ENCODE data around the gene MCEE. TPM values are rescaled to one million over a fixed set of nuclear protein-coding genes. Genes with fewer than 3 reads are reported as not detected.

Gene MCEE
- total and polyA plus RNA-seq, 4 donors: 13.1 to 57.6 (median 23.9) TPM

- Histone ChIP-seq H3K9me3 (ENCODE audit: control insufficient read depth in 4 of 4, low read length in 3 of 4) (no peaks in the 10 kb centered on the region), H3K36me3 (ENCODE audit: control insufficient read depth in 4 of 4, insufficient read depth in 3 of 4, low read depth in 1 of 4, low read length in 3 of 4) (no peaks in the 10 kb centered on the region), H3K4me1 (ENCODE audit: control insufficient read depth in 4 of 4, insufficient read depth in 4 of 4, low read length in 3 of 4) (peaks cover 0 to 9% (median 3%) of the 10 kb centered on the region in 4 donors), H3K27me3 (ENCODE audit: control insufficient read depth in 4 of 4, insufficient read depth in 4 of 4, low read length in 3 of 4) (no peaks in the 10 kb centered on the region), H3K27ac (ENCODE audit: low read depth in 1 of 2, low read length in 2 of 2) (no peak overlapping the region), H3K4me3 (ENCODE audit: low read depth in 1 of 3, low read length in 3 of 3) (no peak overlapping the region), H3K9ac (ENCODE audit: low read depth in 1 of 2, low read length in 2 of 2) (no peak overlapping the region)
- TF ChIP-seq FOXA1 (IDR thresholded peaks at IDR 0.05) (no peak), CTCF (IDR thresholded peaks at IDR 0.05; ENCODE audit: low read depth, low read length, missing input control) (peak; percentile 56), RAD21 (IDR thresholded peaks at IDR 0.05) (peak; percentile 81 to 85), HNF4G (IDR thresholded peaks at IDR 0.05) (no peak), GABPA (IDR thresholded peaks at IDR 0.05 in 1 of 2, conservative IDR thresholded peaks at IDR 0.05 in 1 of 2) (no peak)
- TF ChIP-seq, protein P1, sequence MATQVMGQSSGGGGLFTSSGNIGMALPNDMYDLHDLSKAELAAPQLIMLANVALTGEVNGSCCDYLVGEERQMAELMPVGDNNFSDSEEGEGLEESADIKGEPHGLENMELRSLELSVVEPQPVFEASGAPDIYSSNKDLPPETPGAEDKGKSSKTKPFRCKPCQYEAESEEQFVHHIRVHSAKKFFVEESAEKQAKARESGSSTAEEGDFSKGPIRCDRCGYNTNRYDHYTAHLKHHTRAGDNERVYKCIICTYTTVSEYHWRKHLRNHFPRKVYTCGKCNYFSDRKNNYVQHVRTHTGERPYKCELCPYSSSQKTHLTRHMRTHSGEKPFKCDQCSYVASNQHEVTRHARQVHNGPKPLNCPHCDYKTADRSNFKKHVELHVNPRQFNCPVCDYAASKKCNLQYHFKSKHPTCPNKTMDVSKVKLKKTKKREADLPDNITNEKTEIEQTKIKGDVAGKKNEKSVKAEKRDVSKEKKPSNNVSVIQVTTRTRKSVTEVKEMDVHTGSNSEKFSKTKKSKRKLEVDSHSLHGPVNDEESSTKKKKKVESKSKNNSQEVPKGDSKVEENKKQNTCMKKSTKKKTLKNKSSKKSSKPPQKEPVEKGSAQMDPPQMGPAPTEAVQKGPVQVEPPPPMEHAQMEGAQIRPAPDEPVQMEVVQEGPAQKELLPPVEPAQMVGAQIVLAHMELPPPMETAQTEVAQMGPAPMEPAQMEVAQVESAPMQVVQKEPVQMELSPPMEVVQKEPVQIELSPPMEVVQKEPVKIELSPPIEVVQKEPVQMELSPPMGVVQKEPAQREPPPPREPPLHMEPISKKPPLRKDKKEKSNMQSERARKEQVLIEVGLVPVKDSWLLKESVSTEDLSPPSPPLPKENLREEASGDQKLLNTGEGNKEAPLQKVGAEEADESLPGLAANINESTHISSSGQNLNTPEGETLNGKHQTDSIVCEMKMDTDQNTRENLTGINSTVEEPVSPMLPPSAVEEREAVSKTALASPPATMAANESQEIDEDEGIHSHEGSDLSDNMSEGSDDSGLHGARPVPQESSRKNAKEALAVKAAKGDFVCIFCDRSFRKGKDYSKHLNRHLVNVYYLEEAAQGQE (IDR thresholded peaks at IDR 0.05): no peak
- TF ChIP-seq, protein P2, sequence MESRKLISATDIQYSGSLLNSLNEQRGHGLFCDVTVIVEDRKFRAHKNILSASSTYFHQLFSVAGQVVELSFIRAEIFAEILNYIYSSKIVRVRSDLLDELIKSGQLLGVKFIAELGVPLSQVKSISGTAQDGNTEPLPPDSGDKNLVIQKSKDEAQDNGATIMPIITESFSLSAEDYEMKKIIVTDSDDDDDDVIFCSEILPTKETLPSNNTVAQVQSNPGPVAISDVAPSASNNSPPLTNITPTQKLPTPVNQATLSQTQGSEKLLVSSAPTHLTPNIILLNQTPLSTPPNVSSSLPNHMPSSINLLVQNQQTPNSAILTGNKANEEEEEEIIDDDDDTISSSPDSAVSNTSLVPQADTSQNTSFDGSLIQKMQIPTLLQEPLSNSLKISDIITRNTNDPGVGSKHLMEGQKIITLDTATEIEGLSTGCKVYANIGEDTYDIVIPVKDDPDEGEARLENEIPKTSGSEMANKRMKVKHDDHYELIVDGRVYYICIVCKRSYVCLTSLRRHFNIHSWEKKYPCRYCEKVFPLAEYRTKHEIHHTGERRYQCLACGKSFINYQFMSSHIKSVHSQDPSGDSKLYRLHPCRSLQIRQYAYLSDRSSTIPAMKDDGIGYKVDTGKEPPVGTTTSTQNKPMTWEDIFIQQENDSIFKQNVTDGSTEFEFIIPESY (IDR thresholded peaks at IDR 0.05): no peak
- DNase-seq (ENCODE audit: low spot score): peak; percentile 78
- 15% methylated on average over 16 of the region's 16 CpGs for WGBS
These were observed 27.2 kb upstream of the MCEE start for GRCh38 chr2:71157124-71157793.

- H3K4me3 ChIP-seq (ENCODE audit: low read depth in 1 of 3, low read length in 3 of 3): no peak overlapping the region
These were observed 26.5 kb upstream of the MCEE start for GRCh38 chr2:71156573-71156972.

More at GRCh38 chr2:71156573-71156972, 26.5 kb upstream of the MCEE start:
- no peak for DNase-seq (ENCODE audit: low spot score)
- H3K9me3 ChIP-seq (ENCODE audit: control insufficient read depth in 4 of 4, low read length in 3 of 4): no peaks in the 10 kb centered on the region
- TF ChIP-seq CTCF (IDR thresholded peaks at IDR 0.05; ENCODE audit: low read depth, low read length, missing input control): no peak
- no peak for TF ChIP-seq RAD21 (IDR thresholded peaks at IDR 0.05)
- no peak for TF ChIP-seq GABPA (IDR thresholded peaks at IDR 0.05 in 1 of 2, conservative IDR thresholded peaks at IDR 0.05 in 1 of 2)
- TF ChIP-seq TAF1 (conservative IDR thresholded peaks at IDR 0.05): no peak
- no peak for TF ChIP-seq HNF4G (IDR thresholded peaks at IDR 0.05)
- TF ChIP-seq RXRA (IDR thresholded peaks at IDR 0.05): no peak
- TF ChIP-seq HNF4A (conservative IDR thresholded peaks at IDR 0.05): no peak
- TF ChIP-seq MAX (IDR thresholded peaks at IDR 0.05): no peak
- TF ChIP-seq, protein P3, sequence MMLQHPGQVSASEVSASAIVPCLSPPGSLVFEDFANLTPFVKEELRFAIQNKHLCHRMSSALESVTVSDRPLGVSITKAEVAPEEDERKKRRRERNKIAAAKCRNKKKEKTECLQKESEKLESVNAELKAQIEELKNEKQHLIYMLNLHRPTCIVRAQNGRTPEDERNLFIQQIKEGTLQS (IDR thresholded peaks at IDR 0.05): no peak
- no peak for TF ChIP-seq SP1 (IDR thresholded peaks at IDR 0.05)
- no peak for TF ChIP-seq FOXA2 (IDR thresholded peaks at IDR 0.05)
- no peak for TF ChIP-seq NR2F2 (IDR thresholded peaks at IDR 0.05)
- no peak for TF ChIP-seq JUND (IDR thresholded peaks at IDR 0.05)
- TF ChIP-seq YY1 (IDR thresholded peaks at IDR 0.05): no peak
- H3K36me3 ChIP-seq (ENCODE audit: control insufficient read depth in 4 of 4, insufficient read depth in 3 of 4, low read depth in 1 of 4, low read length in 3 of 4): no peaks in the 10 kb centered on the region
- H3K9ac ChIP-seq (ENCODE audit: low read depth in 1 of 2, low read length in 2 of 2): no peak overlapping the region
- 76% methylated on average over 6 of the region's 6 CpGs for WGBS
- H3K27me3 ChIP-seq (ENCODE audit: control insufficient read depth in 4 of 4, insufficient read depth in 4 of 4, low read length in 3 of 4): no peaks in the 10 kb centered on the region
- H3K4me1 ChIP-seq (ENCODE audit: control insufficient read depth in 4 of 4, insufficient read depth in 4 of 4, low read length in 3 of 4): peaks cover 0 to 9% (median 3%) of the 10 kb centered on the region in 4 donors
- no peak overlapping the region for H3K27ac ChIP-seq (ENCODE audit: low read depth in 1 of 2, low read length in 2 of 2)

All from liver (tissue), 9 donors.